Measurements from ENCODE around the gene MZB1.
A peak's percentile ranks its signal among the peaks of the same experiment; 100 is the strongest.
"Not testable (repeated sequence)": the region's sequence is repeated elsewhere in the genome, so short reads cannot be mapped to it uniquely, and the experiment has no call there.

MZB1 gene

DNA sequence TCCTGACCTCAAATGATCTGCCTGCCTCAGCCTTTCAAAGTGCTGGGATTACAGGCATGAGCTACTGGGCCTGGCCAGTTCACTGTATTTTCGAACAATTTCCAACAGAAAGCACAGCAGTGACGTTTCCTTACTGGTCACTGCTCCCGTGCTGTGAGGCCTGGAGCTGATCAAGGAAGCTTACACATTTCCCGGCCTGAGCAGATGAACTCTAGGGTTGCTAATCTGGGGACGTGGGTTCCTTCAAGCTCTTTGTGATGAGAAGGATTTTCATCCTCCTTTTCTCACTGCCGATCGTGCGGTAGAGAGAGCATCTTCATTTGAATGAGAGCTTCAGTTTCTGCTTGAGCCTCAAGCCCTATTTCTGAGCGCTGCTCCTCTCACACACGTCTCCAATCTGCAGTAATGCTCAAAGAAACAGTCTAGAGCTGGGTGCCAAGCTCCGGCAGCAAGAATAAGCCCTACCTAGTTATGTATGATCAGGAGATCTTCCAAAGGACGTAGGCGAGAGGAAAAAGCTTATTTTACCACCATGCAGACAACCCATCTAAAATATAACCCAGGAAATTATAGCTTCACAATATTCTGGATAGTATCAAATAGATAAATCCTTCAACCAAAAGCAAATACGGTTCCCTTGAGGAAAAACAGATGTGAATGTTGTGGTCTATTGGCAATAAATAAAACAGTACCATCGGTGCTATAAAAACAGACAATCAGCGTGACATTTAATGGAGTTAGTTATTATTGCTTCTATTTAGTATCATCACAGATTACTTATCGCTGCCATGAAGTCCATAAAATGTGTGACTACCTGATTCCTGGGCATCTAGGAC, 21.5 kb upstream of the MZB1 start:
- H3K36me3 ChIP-seq (ENCODE audit: control insufficient read depth, insufficient read depth, low read length): no peaks in the 10 kb centered on the region
- H3K27ac ChIP-seq (ENCODE audit: insufficient read depth, low read length, poor library complexity, severe bottlenecking): no peak overlapping the region
- no peak overlapping the region for H3K4me3 ChIP-seq (ENCODE audit: insufficient read depth, low read depth, low read length, poor library complexity, severe bottlenecking)
- H3K4me1 ChIP-seq (ENCODE audit: control insufficient read depth, insufficient read depth, low read length, poor library complexity, severe bottlenecking): peaks cover 9% of the 10 kb centered on the region
- H3K27me3 ChIP-seq (replicated peaks; ENCODE audit: control insufficient read depth, insufficient read depth, low read length, poor library complexity, severe bottlenecking): no peaks in the 10 kb centered on the region
- no peak for DNase-seq
- no peaks in the 10 kb centered on the region for H3K9me3 ChIP-seq (ENCODE audit: control insufficient read depth, low read length)

DNA sequence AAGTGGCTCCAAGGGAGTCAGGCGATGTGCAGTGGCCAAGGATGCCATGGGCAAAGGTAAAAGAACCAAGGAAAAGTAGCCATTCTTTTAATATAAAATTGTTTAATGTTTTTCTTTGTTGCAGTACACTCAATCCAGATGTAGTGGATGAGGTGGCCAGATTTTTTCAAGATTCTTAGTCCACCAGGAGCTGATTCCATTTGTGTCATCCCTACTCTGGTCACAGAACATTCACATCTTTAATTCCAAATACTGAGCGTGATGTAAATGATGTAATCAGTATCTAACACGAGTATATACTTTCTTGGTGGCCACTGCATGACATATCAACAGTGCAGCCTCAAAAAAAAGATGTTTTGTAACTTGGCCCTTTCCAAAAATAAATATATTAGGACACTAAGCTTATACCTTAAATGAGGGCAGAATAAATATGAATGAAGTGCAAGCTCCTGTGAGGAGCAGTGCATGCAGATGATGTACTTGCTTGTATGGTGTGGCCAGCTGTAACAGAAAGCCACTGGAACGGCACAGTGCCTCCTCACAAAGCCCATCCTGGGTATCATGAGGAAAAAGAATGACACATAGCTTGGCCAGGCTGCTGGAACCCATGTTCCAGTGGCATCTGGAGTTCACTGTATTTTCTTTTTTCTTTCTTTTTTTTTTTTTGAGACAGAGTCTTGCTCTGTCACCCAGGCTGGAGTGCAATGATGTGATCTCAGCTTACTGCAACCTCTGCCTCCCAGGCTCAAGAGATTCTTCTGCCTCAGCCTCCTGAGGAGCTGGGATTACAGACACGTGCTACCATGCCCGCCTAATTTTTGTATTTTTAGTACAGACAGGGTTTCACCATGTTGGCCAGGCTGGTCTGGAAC, 20.6 kb upstream of the MZB1 start:
- no peak overlapping the region for H3K27ac ChIP-seq (ENCODE audit: insufficient read depth, low read length, poor library complexity, severe bottlenecking)
- DNase-seq: no peak
- H3K4me1 ChIP-seq (ENCODE audit: control insufficient read depth, insufficient read depth, low read length, poor library complexity, severe bottlenecking): peaks cover 6% of the 10 kb centered on the region
- no peaks in the 10 kb centered on the region for H3K27me3 ChIP-seq (replicated peaks; ENCODE audit: control insufficient read depth, insufficient read depth, low read length, poor library complexity, severe bottlenecking)
- no peak overlapping the region for H3K4me3 ChIP-seq (ENCODE audit: insufficient read depth, low read depth, low read length, poor library complexity, severe bottlenecking)
- H3K36me3 ChIP-seq (ENCODE audit: control insufficient read depth, insufficient read depth, low read length): no peaks in the 10 kb centered on the region
- H3K9me3 ChIP-seq (ENCODE audit: control insufficient read depth, low read length): no peaks in the 10 kb centered on the region

DNA sequence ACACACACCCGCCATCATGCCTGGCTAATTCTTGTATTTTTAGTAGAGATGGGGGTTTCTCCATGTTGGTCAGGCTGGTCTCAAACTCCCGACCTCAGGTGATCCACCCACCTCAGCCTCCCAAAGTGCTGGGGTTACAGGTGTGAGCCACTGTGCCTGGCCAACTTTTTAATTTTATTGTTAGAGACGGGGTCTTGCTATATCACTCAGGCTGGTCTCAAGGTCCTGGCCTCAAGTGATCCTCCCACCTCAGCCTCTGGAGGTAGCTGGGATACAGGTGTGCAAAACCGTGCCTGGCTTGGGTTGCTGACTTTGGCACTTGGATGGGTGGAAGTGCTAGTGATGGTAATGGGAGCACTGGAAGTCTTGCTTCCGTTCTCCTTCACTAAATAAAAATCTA, 19.4 kb upstream of the MZB1 start:
- H3K27me3 ChIP-seq (replicated peaks; ENCODE audit: control insufficient read depth, insufficient read depth, low read length, poor library complexity, severe bottlenecking); H3K9me3 ChIP-seq (ENCODE audit: control insufficient read depth, low read length); H3K27ac ChIP-seq (ENCODE audit: insufficient read depth, low read length, poor library complexity, severe bottlenecking); H3K36me3 ChIP-seq (ENCODE audit: control insufficient read depth, insufficient read depth, low read length); H3K4me1 ChIP-seq (ENCODE audit: control insufficient read depth, insufficient read depth, low read length, poor library complexity, severe bottlenecking); DNase-seq; H3K4me3 ChIP-seq (ENCODE audit: insufficient read depth, low read depth, low read length, poor library complexity, severe bottlenecking): not testable (repeated sequence)

DNA sequence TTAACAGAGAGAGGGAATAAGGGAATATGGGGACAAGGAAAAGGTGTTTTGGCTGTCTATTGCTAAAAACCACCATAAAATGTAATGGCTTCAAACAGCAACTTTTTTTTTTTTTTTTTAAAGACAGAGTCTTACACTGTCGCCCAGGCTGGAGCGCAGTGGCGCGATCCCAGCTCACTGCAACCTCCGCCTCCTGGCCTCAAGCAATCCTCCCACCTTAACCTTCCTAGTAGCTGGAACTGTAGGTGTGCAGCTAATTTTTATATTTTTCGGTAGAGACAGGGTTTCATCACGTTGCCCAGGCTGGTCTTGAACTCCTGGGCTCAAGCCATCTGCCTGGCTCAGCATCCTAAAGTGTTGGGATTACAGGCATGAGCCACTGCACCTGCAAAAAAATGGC, 18.5 kb upstream of the MZB1 start:
- H3K36me3 ChIP-seq (ENCODE audit: control insufficient read depth, insufficient read depth, low read length): no peaks in the 10 kb centered on the region

DNA sequence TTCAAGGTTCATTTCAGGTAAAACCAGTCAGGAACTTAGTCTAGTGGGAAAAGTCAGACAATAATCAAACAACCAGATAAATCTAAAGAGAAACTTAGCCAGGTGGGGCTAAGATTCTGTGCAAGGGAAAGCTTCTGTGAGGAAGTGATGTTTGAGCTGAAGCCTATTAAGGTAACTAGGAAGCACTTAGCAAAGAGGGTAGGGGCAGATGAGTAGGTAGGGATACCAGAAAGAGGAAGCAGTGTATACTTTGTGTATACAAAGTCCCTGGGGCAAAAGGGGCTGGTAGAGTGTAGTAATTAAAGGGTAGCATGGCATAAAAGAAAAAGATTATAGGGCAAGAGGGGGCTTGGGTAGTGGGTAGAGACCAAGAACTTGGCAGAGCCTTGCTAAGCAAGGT, 17.8 kb upstream of the MZB1 start:
- H3K4me3 ChIP-seq (ENCODE audit: insufficient read depth, low read depth, low read length, poor library complexity, severe bottlenecking): no peak overlapping the region
- no peak overlapping the region for H3K27ac ChIP-seq (ENCODE audit: insufficient read depth, low read length, poor library complexity, severe bottlenecking)
- H3K4me1 ChIP-seq (ENCODE audit: control insufficient read depth, insufficient read depth, low read length, poor library complexity, severe bottlenecking): peaks cover 8% of the 10 kb centered on the region
- H3K27me3 ChIP-seq (replicated peaks; ENCODE audit: control insufficient read depth, insufficient read depth, low read length, poor library complexity, severe bottlenecking): no peaks in the 10 kb centered on the region
- no peaks in the 10 kb centered on the region for H3K36me3 ChIP-seq (ENCODE audit: control insufficient read depth, insufficient read depth, low read length)
- no peaks in the 10 kb centered on the region for H3K9me3 ChIP-seq (ENCODE audit: control insufficient read depth, low read length)
- no peak for DNase-seq

More for the DNA sequence above, 18.5 kb upstream of the MZB1 start:
- no peaks in the 10 kb centered on the region for H3K27me3 ChIP-seq (replicated peaks; ENCODE audit: control insufficient read depth, insufficient read depth, low read length, poor library complexity, severe bottlenecking)
- H3K27ac ChIP-seq (ENCODE audit: insufficient read depth, low read length, poor library complexity, severe bottlenecking): no peak overlapping the region
- H3K9me3 ChIP-seq (ENCODE audit: control insufficient read depth, low read length): no peaks in the 10 kb centered on the region
- no peak for DNase-seq
- H3K4me1 ChIP-seq (ENCODE audit: control insufficient read depth, insufficient read depth, low read length, poor library complexity, severe bottlenecking): peaks cover 8% of the 10 kb centered on the region
- H3K4me3 ChIP-seq (ENCODE audit: insufficient read depth, low read depth, low read length, poor library complexity, severe bottlenecking): no peak overlapping the region

DNA sequence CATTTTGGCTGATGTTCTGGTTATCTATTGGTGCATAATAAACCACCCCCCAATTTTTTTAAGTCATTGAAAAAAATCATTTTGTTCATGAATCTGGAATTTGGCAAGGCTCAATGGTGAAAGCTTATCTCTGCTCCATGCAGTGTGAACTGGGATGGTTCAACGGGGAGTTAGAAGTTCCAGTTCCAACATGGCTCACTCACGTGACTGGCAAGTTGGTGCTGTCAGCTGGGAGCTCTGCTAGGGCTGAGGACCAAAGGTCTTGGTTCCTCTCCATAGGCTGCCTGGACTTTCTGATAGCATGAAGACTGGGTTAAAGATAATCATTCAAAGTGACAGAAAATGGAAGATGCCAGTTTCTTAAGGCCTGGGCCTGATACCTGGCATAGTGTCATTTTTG, 17.2 kb upstream of the MZB1 start:
- Histone ChIP-seq H3K36me3 (ENCODE audit: control insufficient read depth, insufficient read depth, low read length) (no peaks in the 10 kb centered on the region), H3K27ac (ENCODE audit: insufficient read depth, low read length, poor library complexity, severe bottlenecking) (no peak overlapping the region), H3K4me3 (ENCODE audit: insufficient read depth, low read depth, low read length, poor library complexity, severe bottlenecking) (no peak overlapping the region), H3K4me1 (ENCODE audit: control insufficient read depth, insufficient read depth, low read length, poor library complexity, severe bottlenecking) (peaks cover 8% of the 10 kb centered on the region), H3K9me3 (ENCODE audit: control insufficient read depth, low read length) (no peaks in the 10 kb centered on the region), H3K27me3 (replicated peaks; ENCODE audit: control insufficient read depth, insufficient read depth, low read length, poor library complexity, severe bottlenecking) (no peaks in the 10 kb centered on the region)
- no peak for DNase-seq

DNA sequence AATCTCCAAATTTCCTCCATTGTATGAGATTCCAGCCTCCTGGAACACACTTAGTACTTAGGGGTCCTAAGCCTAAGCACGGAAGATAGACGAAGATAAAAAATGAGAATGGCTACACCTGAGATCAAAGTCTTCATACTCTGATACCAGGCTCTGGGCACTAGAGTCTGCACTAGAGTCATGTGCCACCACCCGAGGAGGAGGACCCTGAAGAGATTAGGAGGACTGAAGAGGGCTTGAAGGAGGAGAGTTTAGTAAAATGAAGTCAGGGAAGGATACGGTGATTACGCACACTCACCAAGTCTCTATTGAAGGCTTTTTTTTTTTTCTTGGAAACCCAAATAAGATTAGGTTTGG, 14.7 kb upstream of the MZB1 start:
- Histone ChIP-seq H3K9me3 (ENCODE audit: control insufficient read depth, low read length) (no peaks in the 10 kb centered on the region), H3K36me3 (ENCODE audit: control insufficient read depth, insufficient read depth, low read length) (no peaks in the 10 kb centered on the region), H3K27me3 (replicated peaks; ENCODE audit: control insufficient read depth, insufficient read depth, low read length, poor library complexity, severe bottlenecking) (no peaks in the 10 kb centered on the region), H3K27ac (ENCODE audit: insufficient read depth, low read length, poor library complexity, severe bottlenecking) (peak overlapping the region; percentile 83), H3K4me1 (ENCODE audit: control insufficient read depth, insufficient read depth, low read length, poor library complexity, severe bottlenecking) (peaks cover 8% of the 10 kb centered on the region), H3K4me3 (ENCODE audit: insufficient read depth, low read depth, low read length, poor library complexity, severe bottlenecking) (peak overlapping the region; percentile 52)
- no peak for DNase-seq

DNA sequence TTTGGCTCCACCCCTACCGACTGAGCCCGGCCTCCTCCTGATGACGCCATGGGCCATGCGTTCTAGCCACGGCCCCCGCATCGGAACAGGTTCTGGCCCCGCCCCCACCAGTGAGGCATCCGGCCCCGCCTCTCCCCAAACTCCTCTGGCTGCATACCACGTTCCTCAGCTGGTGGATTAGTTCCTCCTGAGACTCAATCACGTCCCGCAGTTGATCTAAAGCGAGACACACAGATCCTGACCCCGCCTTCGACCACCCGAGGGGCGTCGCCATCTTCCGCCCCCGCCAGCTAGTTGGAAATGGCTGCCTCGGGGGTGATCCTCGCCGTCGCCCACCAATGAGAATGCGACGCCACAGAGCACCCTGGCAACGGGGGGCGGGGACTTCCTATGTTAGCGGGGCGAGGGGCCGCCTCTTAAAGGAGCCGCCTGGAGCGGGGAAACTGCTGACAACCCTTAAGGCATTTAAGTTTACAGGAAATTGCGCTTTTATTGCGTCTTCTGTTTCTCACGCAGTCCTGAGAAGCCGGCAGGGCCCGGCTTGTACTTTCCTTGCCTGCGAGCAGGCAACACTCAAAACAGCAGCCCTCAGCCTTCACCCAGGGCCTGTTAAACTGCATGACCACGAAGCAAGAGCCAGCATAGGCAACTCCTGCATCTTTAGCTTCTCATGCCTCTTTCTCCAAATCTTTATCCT, 14.2 kb upstream of the MZB1 start, which contains the start of gene SPATA24:
TSS of gene SPATA24 (minus strand) at position 303 of the 697 bp plus-strand sequence. CDS start at position 274, 29 bp downstream.
- Histone ChIP-seq H3K4me3 (ENCODE audit: insufficient read depth, low read depth, low read length, poor library complexity, severe bottlenecking) (peak within 1 kb of the TSS; percentile 52), H3K27me3 (replicated peaks; ENCODE audit: control insufficient read depth, insufficient read depth, low read length, poor library complexity, severe bottlenecking) (no peaks in the 10 kb centered on the region), H3K36me3 (ENCODE audit: control insufficient read depth, insufficient read depth, low read length) (no peaks in the 10 kb centered on the region), H3K4me1 (ENCODE audit: control insufficient read depth, insufficient read depth, low read length, poor library complexity, severe bottlenecking) (peaks cover 8% of the 10 kb centered on the region), H3K27ac (ENCODE audit: insufficient read depth, low read length, poor library complexity, severe bottlenecking) (peak within 1 kb of the TSS; percentile 83), H3K9me3 (ENCODE audit: control insufficient read depth, low read length) (no peaks in the 10 kb centered on the region)
- DNase-seq: peak; percentile 91 to 97 (median 96)

DNA sequence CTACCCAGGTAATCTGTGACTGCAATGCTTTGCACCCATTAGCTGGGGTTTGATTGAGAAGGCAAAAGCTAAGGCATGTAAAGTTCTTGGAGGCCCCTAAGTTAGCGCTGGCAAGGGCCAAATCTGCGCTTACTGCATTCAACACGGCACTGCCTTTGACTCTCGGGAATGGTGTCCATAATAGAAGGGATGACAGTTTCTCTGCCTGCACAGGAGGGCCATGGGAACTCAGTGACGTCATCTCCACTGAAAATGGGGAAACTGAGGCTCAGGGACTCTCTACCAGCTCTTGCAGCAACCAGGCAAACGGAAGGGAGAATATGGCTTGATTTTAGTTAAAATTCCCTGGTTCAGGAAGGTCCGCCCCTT, 13.7 kb upstream of the MZB1 start:
- no peak for DNase-seq
- Histone ChIP-seq H3K4me3 (ENCODE audit: insufficient read depth, low read depth, low read length, poor library complexity, severe bottlenecking) (peak overlapping the region; percentile 52), H3K9me3 (ENCODE audit: control insufficient read depth, low read length) (no peaks in the 10 kb centered on the region), H3K36me3 (ENCODE audit: control insufficient read depth, insufficient read depth, low read length) (no peaks in the 10 kb centered on the region), H3K27ac (ENCODE audit: insufficient read depth, low read length, poor library complexity, severe bottlenecking) (peak overlapping the region; percentile 83), H3K27me3 (replicated peaks; ENCODE audit: control insufficient read depth, insufficient read depth, low read length, poor library complexity, severe bottlenecking) (no peaks in the 10 kb centered on the region), H3K4me1 (ENCODE audit: control insufficient read depth, insufficient read depth, low read length, poor library complexity, severe bottlenecking) (peaks cover 8% of the 10 kb centered on the region)

All from effector memory CD4-positive, alpha-beta T cell (primary cell).